CD4-positive, alpha-beta T cell (primary cell): ENCODE data around the gene KDR. TPM values are rescaled to one million over a fixed set of nuclear protein-coding genes. Genes with fewer than 3 reads are reported as not detected.

Experiments used
- ATAC-seq: fragments of 200-7000 bp; cut with Tn5 transposase; one replicate; pipeline ENCODE4 v1.10.0; 2022; ENCODE audit warnings: mild to moderate bottlenecking; ENCODE audit not compliant: poor library complexity
- CTCF ChIA-PET: fragments of 350-600 bp; sonication (Branson Sonifier 250); formaldehyde crosslinking; loops from one replicate; lab custom pipeline; 2021; ENCODE audit warnings: antibody characterized with exemption, inconsistent platforms; lab: Charles Lee
- POLR2A ChIA-PET: fragments of 350-600 bp; sonication (Branson Sonifier 250); formaldehyde crosslinking; loops from one replicate; lab custom pipeline; 2021; ENCODE audit warnings: antibody characterized with exemption, inconsistent platforms; lab: Charles Lee
- DNase-seq, 14 experiments: peaks; one replicate each; pipeline ENCODE4 v3.0.0-alpha.2; 2013 to 2020; ENCODE audit warnings: mixed read lengths in 2 of 14
- H3K27ac ChIP-seq, 2 donors: one replicate each; pipeline versions ENCODE4 v1.5.1 to v1.7.0; 2013; ENCODE audit warnings: low read length in 2 of 2, low read depth in 1 of 2, mild to moderate bottlenecking in 1 of 2
- H3K27me3 ChIP-seq, 2 experiments: 1 replicate in 1 of 2; 2 replicates in 1 of 2; pipeline versions ENCODE4 v1.6.1 to v1.7.0; 2013; ENCODE audit warnings: low read length in 2 of 2, control low read depth in 1 of 2, mild to moderate bottlenecking in 1 of 2, moderate library complexity in 1 of 2; ENCODE audit not compliant: insufficient read depth in 2 of 2, control insufficient read depth in 1 of 2
- H3K36me3 ChIP-seq: one replicate; pipeline ENCODE4 v1.6.1; 2013; ENCODE audit warnings: low read length, control low read depth; ENCODE audit not compliant: insufficient read depth
- H3K4me1 ChIP-seq: one replicate; pipeline ENCODE4 v1.6.1; 2013; ENCODE audit warnings: low read length, control low read depth; ENCODE audit not compliant: insufficient read depth
- H3K4me3 ChIP-seq: one replicate; pipeline ENCODE4 v1.5.1; 2013; ENCODE audit warnings: mild to moderate bottlenecking, low read length, moderate library complexity
- H3K9me3 ChIP-seq, 2 experiments: 1 replicate in 1 of 2; 2 replicates in 1 of 2; pipeline versions ENCODE4 v1.6.1 to v1.7.0; 2013; ENCODE audit warnings: low read length in 2 of 2, mild to moderate bottlenecking in 2 of 2, control low read depth in 1 of 2, moderate library complexity in 1 of 2; ENCODE audit not compliant: control insufficient read depth in 1 of 2, insufficient read depth in 1 of 2
- H3K27ac Mint-ChIP-seq: one replicate; pipeline ENCODE4 v1.8.0; 2020; ENCODE audit warnings: mixed read lengths
- H3K27me3 Mint-ChIP-seq: one replicate; pipeline ENCODE4 v1.8.0; 2021; ENCODE audit warnings: mixed read lengths
- H3K36me3 Mint-ChIP-seq: one replicate; pipeline ENCODE4 v1.8.0; 2021; ENCODE audit warnings: low read depth, mixed read lengths
- H3K4me1 Mint-ChIP-seq: one replicate; pipeline ENCODE4 v1.8.0; 2021; ENCODE audit warnings: low read depth, mixed read lengths
- H3K4me3 Mint-ChIP-seq: one replicate; pipeline ENCODE4 v1.8.0; 2020; ENCODE audit warnings: mild to moderate bottlenecking, mixed read lengths
- H3K9me3 Mint-ChIP-seq: one replicate; pipeline ENCODE4 v1.8.0; 2020; ENCODE audit warnings: mixed read lengths
- CTCF ChIP-seq: fragments of 200-600 bp; IDR thresholded peaks from one replicate; pipeline ENCODE4 v1.8.0; 2022; ENCODE audit warnings: antibody characterized with exemption, mild to moderate bottlenecking
- intact Hi-C, 2 experiments: fragments of 100-400 bp; cut with DNase I in 1 of 2; cut with micrococcal nuclease in 1 of 2; formaldehyde crosslinking; loops; one replicate each; pipeline versions ENCODE4 v1.15.1 to v1.9.0; 2023 to 2025; cut with DNase I, micrococcal nuclease
- total RNA-seq, 174 experiments: library from RNA in 2 of 174; stranded (reverse) in 2 of 174; gene quantifications; one replicate each; pipeline ENCODE4 v1.2.3 and lab custom pipeline; 2021 to 2026

Gene KDR
- total RNA-seq, 2 experiments from 2014 or later, result not detected

GRCh38 chr4:55123791-55124190 lies 1.6 kb downstream of the KDR start:
- ATAC-seq, result no peak

GRCh38 chr4:55122235-55122634 lies 3.2 kb downstream of the KDR start:
- Histone ChIP-seq H3K27me3 (peaks cover 13 to 27% of the 10 kb centered on the region in 2 experiments), H3K4me1 (no peaks in the 10 kb centered on the region), H3K36me3 (no peaks in the 10 kb centered on the region), H3K9me3 (peaks cover 0 to 14% of the 10 kb centered on the region in 2 experiments), H3K4me3 (no peak overlapping the region), H3K27ac (no peak overlapping the region)
- H3K27ac Mint-ChIP-seq, result no peak overlapping the region
- no peak for TF ChIP-seq CTCF
- ChIA-PET CTCF (interaction anchor here (0.6 kb wide), 1 partner anchor 1181 kb away, joined by 3 read pairs; no protein-coding TSS in a partner anchor), POLR2A (no interaction called here)
- H3K9me3 Mint-ChIP-seq, result no peaks in the 10 kb centered on the region
- H3K27me3 Mint-ChIP-seq, result peaks cover 61% of the 10 kb centered on the region
- intact Hi-C loops, result no loop called here
- H3K4me3 Mint-ChIP-seq, result no peak overlapping the region
- ATAC-seq, result no peak
- no peaks in the 10 kb centered on the region for H3K36me3 Mint-ChIP-seq
- no peak for DNase-seq
- H3K4me1 Mint-ChIP-seq, result no peaks in the 10 kb centered on the region

More at GRCh38 chr4:55123791-55124190, 1.6 kb downstream of the KDR start:
- POLR2A ChIA-PET, result no interaction called here
- Histone ChIP-seq H3K4me1 (no peaks in the 10 kb centered on the region), H3K9me3 (peaks cover 0 to 14% of the 10 kb centered on the region in 2 experiments), H3K4me3 (no peak overlapping the region), H3K27ac (no peak overlapping the region), H3K27me3 (peaks cover 18 to 30% of the 10 kb centered on the region in 2 experiments), H3K36me3 (no peaks in the 10 kb centered on the region)
- peaks cover 75% of the 10 kb centered on the region for H3K27me3 Mint-ChIP-seq
- CTCF ChIA-PET, result no interaction called here
- no peak overlapping the region for H3K4me3 Mint-ChIP-seq
- no peaks in the 10 kb centered on the region for H3K4me1 Mint-ChIP-seq
- H3K9me3 Mint-ChIP-seq, result peaks cover 3% of the 10 kb centered on the region
- H3K27ac Mint-ChIP-seq, result no peak overlapping the region
- DNase-seq, result no peak
- no peak for TF ChIP-seq CTCF
- H3K36me3 Mint-ChIP-seq, result no peaks in the 10 kb centered on the region
- intact Hi-C loops, result no loop called here

GRCh38 chr4:55121246-55121645 lies 4.1 kb downstream of the KDR start:
- H3K27me3 Mint-ChIP-seq, result peaks cover 57% of the 10 kb centered on the region
- Histone ChIP-seq H3K27me3 (peaks cover 6 to 26% of the 10 kb centered on the region in 2 experiments), H3K27ac (no peak overlapping the region), H3K9me3 (peaks cover 0 to 14% of the 10 kb centered on the region in 2 experiments), H3K36me3 (no peaks in the 10 kb centered on the region), H3K4me1 (no peaks in the 10 kb centered on the region), H3K4me3 (no peak overlapping the region)
- ATAC-seq, result no peak
- ChIA-PET POLR2A (no interaction called here), CTCF (no interaction called here)
- no peak for TF ChIP-seq CTCF
- no peaks in the 10 kb centered on the region for H3K4me1 Mint-ChIP-seq
- DNase-seq, result no peak
- intact Hi-C loops, result no loop called here
- no peak overlapping the region for H3K27ac Mint-ChIP-seq
- no peaks in the 10 kb centered on the region for H3K9me3 Mint-ChIP-seq
- H3K36me3 Mint-ChIP-seq, result no peaks in the 10 kb centered on the region
- no peak overlapping the region for H3K4me3 Mint-ChIP-seq
